HG03196 (cell line): ENCODE data around the gene ZBTB18.
"Not testable (repeated sequence)": the region's sequence is repeated elsewhere in the genome, so short reads cannot be mapped to it uniquely, and the experiment has no call there.

Experiments
- ATAC-seq: cut with Tn5 transposase; IDR thresholded peaks from one replicate; pipeline ENCODE4 v1.9.1; 2021; ENCODE audit not compliant: unreplicated experiment

The ZBTB18 gene

GRCh38 chr1:244041466-244042120, 9.5 kb upstream of the ZBTB18 start:
- ATAC-seq, result no peak

GRCh38 chr1:244042293-244042692, 8.8 kb upstream of the ZBTB18 start:
- no peak for ATAC-seq

GRCh38 chr1:244044423-244044822, 6.7 kb upstream of the ZBTB18 start:
- no peak for ATAC-seq

GRCh38 chr1:244046254-244046653, 4.8 kb upstream of the ZBTB18 start:
- ATAC-seq, result not testable (repeated sequence)

- ATAC-seq, result no peak
Observed at GRCh38 chr1:244046907-244047611, 4.0 kb upstream of the ZBTB18 start.

- ATAC-seq, result peak; percentile 72
Observed at GRCh38 chr1:244047621-244048255, 3.3 kb upstream of the ZBTB18 start.

GRCh38 chr1:244048256-244049161, 2.6 kb upstream of the ZBTB18 start:
- peak; percentile 75 for ATAC-seq

- no peak for ATAC-seq
Observed at GRCh38 chr1:244049162-244050013, 1.7 kb upstream of the ZBTB18 start.

GRCh38 chr1:244050014-244050834, 859 bp upstream of the ZBTB18 start:
- ATAC-seq, result no peak

- ATAC-seq, result no peak
Observed at GRCh38 chr1:244052016-244052727, 1.1 kb downstream of the ZBTB18 start.

- no peak for ATAC-seq
Observed at GRCh38 chr1:244052728-244053312, 1.7 kb downstream of the ZBTB18 start.

GRCh38 chr1:244053831-244054230, 2.7 kb downstream of the ZBTB18 start:
- ATAC-seq, result no peak

- no peak for ATAC-seq
Observed at GRCh38 chr1:244054247-244054923, 3.3 kb downstream of the ZBTB18 start.

GRCh38 chr1:244054924-244055263, 3.8 kb downstream of the ZBTB18 start:
- ATAC-seq, result no peak

- ATAC-seq, result no peak
Observed at GRCh38 chr1:244056577-244056976, 5.5 kb downstream of the ZBTB18 start.

GRCh38 chr1:244057474-244058385, 6.6 kb downstream of the ZBTB18 start:
- ATAC-seq, result no peak

- no peak for ATAC-seq
Observed at GRCh38 chr1:244060117-244060516, 9.0 kb downstream of the ZBTB18 start.
